Erythroblast (primary cell): Measurements from ENCODE around the gene AP4S1.
"Not testable (repeated sequence)": the region's sequence is repeated elsewhere in the genome, so short reads cannot be mapped to it uniquely, and the experiment has no call there.

Source experiments
- GATA1 ChIP-seq: IDR thresholded peaks from 2 replicates; pipeline ENCODE4 v1.6.1; 2011; ENCODE audit warnings: low read depth, mild to moderate bottlenecking, control low read depth, low read length, moderate library complexity
- POLR2A ChIP-seq: IDR thresholded peaks from 2 replicates; pipeline ENCODE4 v1.6.1; 2011; ENCODE audit warnings: mild to moderate bottlenecking, low read length

- not testable (repeated sequence) for TF ChIP-seq POLR2A, GATA1
Observed at GRCh38 chr14:31042893-31043292, 17.4 kb downstream of the AP4S1 start.
